Ecto neural progenitor cell (in vitro differentiated cells): Measurements from ENCODE around the gene KCNG2.

Source experiments
- DNase-seq: peaks from one replicate; pipeline ENCODE4 v3.0.0-alpha.2; 2018; ENCODE audit warnings: low spot score

Gene KCNG2

GRCh38 chr18:79819064-79819967, 21.6 kb downstream of the KCNG2 start:
- DNase-seq, result no peak

- no peak for DNase-seq
Observed at GRCh38 chr18:79819968-79820351, 22.2 kb downstream of the KCNG2 start.

- DNase-seq, result no peak
Observed at GRCh38 chr18:79823120-79823519, 25.4 kb downstream of the KCNG2 start.

DNA sequence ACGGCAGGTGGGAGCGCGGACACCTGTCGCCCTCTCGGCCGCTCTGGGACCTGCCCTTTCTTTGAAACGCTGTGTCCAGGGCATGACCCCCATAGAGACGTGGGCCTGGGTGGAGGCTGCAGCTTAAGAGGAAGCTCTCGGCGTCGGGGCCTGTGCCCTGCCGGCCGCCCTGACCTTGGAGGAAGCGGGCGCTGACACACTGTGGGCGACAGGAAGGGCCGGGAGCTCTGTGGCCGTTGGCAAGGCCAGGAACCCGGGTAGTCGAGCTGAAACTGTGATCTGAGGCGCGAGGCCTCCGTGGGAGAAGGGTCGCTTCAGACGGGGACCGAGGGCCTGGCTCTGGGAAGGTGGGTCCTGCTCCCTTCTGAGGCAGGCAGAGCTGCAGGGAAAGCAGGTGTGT, 28.2 kb downstream of the KCNG2 start:
- DNase-seq, result no peak

- no peak for DNase-seq
Observed at GRCh38 chr18:79826966-79827365, 29.2 kb downstream of the KCNG2 start.

DNA sequence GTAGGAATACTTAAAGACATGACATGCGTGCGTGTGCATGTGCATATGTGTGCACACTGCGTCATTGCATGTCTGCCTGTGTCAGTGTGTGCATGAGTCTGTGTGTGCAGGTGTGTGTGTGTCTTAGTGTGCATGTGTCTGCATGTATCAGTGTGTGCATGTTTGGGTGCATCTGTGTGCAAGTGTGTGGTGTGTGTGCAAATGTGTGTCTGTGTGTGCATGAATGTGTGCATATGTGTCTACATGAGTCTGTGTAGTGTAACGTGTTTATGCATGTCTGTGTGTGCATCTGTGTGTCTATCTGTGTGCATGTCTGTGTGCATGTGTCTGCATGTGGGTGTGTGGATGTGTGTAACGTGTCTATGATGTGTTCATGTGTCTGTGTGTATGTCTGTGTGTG, 30.5 kb downstream of the KCNG2 start:
- DNase-seq, result no peak

GRCh38 chr18:79829136-79829854, 31.6 kb downstream of the KCNG2 start:
- DNase-seq, result no peak

GRCh38 chr18:79832169-79832568, 34.4 kb downstream of the KCNG2 start:
- no peak for DNase-seq

DNA sequence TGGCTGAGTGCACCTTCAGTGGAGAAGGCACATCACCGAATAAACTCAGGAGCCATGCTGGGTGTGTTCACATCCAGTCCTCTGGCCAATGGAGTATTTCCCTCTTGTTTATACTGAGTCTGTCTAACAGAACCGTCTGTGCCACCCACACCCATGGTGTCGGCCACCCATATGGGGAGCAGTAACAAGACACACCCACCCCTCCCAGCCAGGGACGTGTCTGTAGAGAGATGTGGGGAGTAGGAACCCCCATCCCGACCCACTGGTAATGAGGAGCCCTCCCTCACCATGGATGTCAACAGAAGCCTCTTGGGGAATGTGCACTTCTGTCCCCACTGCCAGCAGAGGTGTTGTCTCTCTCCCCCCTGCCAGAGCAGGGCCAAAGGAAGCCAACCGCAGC, 37.1 kb downstream of the KCNG2 start:
- no peak for DNase-seq

GRCh38 chr18:79841936-79842335, 44.2 kb downstream of the KCNG2 start:
- DNase-seq, result no peak

GRCh38 chr18:79844999-79845563, 47.3 kb downstream of the KCNG2 start:
- DNase-seq, result no peak

DNA sequence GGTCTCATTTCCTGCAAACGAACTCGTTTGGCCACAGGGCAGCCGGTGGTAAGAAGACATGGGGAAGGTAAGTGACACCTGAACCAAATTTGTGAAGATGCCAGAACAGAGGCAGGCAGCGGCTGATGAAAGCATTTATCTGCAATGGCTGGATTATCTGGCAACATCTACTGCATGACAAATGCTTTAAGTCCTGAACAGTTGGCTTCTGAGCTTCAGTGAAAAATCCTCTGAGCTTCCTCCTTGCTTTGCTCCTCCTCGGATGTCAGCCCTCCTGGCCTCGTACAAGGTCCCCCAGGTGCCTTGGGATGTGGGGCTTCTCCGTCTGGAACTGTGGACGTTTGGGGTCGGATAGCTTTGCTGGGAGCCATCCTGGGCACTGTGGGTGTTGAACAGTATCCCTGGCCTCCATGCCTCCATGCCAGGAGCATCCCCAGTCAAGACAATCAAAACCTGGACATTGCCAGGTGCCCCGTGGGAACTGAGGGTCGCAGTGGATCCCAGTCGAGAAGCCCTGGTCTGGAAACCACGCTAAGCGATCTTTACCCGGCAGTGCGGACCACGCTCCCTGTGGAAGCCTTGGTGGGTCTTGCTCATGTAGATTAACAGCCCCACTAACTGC, 49.3 kb downstream of the KCNG2 start:
- DNase-seq, result no peak

- DNase-seq, result no peak
Observed at GRCh38 chr18:79847606-79848293, 50.0 kb downstream of the KCNG2 start.

DNA sequence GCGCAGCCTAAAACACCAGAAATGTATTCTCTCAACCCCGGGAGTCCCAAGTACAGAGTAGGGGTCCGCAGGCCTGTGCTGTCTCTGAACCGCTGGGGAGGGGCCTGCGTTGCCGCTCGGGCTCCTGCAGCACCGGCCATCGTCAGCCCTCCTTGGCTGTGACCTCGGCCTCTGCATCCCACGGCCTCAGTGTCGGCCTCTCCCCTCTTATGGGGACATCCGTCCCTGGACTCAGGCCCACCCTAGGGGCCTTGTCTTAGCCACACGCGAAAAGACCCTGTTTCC, 50.5 kb downstream of the KCNG2 start:
- no peak for DNase-seq

DNA sequence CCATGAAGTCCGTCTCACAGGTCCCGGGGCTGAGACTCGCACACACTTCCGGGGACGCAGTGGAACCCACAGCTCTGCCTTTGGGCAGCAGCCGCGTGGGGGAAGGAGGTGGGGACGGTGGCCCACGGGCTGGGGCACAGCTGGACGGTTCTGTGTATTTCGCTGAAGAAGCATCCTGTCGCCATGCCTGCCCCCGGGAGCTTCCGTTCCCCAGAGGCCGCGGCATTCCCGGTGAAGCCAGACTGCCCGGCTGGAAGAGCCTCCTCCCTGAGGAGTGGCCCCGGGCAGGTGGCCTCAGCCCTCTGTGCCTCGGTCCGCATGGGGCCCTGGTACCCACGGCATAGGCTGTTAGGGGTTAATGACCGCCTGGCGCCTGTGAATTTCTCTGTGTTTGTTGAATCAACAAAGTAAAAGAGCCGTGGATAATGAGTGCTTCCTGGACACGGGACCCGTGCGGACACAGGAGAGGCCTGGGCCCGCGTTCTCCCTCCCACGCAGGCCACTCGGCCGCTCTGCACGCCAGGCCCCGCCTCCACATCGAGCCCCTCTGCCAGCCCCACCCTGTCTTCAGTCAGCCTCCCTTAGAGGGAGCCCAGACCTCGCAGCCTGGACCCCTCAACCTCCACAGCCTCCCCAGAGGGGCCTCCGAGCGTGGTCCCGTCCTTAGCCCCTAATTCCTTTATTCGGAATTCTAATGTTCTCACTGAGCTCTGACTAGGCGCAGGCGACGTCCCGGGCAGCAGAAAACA, 51.0 kb downstream of the KCNG2 start:
- no peak for DNase-seq

- DNase-seq, result no peak
Observed at GRCh38 chr18:79849328-79850207, 51.8 kb downstream of the KCNG2 start.

DNA sequence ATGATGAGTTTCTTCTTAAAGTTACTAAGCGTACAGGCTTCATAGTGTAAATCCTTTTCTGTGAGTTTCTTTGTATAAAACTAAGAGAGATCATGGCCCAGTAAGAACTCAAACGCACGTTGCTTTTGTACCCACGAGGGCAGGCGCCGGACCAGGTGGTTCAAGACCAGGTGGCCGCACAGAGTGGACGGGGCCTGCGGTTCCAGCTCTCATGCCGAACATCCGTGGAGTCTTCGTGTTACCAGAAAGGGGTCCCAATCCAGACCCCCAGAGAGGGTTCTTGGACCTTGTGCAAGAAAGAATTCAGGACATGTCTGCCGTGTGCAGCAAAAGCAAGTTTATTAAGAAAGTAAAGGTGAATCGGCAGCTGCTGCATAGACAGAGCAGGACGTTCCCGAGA, 53.0 kb downstream of the KCNG2 start:
- DNase-seq, result no peak

DNA sequence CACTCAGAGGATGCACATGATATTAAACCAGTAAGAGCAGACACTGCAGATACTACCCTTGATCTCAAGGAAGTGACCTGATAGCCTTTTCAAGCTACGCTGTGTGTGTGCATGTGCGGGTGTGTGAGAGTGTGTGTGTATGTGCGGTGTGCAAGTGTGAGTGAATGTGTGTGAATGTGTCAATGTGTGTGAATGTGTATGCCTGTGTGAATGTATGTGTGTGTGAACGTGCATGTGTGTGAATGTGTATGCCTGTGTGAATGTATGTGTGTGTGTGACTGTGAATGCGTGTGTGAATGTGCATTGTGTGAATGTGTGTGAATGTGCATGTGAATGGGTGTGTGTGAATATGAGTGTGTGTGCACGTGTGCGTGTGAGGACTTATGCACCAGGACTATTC, 53.8 kb downstream of the KCNG2 start:
- no peak for DNase-seq

DNA sequence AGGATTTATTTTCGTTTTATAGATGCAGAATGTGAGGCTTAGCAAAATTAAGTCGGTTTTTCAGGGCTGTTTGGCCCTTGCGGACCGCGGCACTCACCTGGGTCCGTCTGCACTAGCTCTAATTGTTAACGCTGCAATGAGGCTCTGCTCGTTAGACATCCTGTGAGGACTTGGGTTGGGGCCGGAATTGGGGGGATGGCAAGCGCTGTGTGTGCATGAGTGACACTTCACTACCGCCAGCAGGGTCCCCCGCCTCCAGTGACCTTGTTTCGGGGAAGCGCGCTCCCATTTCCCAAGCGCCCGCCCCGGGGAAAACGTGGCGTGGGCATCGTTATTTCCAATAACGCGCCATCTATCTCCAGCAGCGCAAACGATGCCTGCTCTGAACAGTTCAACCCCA, 54.2 kb downstream of the KCNG2 start:
- DNase-seq, result no peak

DNA sequence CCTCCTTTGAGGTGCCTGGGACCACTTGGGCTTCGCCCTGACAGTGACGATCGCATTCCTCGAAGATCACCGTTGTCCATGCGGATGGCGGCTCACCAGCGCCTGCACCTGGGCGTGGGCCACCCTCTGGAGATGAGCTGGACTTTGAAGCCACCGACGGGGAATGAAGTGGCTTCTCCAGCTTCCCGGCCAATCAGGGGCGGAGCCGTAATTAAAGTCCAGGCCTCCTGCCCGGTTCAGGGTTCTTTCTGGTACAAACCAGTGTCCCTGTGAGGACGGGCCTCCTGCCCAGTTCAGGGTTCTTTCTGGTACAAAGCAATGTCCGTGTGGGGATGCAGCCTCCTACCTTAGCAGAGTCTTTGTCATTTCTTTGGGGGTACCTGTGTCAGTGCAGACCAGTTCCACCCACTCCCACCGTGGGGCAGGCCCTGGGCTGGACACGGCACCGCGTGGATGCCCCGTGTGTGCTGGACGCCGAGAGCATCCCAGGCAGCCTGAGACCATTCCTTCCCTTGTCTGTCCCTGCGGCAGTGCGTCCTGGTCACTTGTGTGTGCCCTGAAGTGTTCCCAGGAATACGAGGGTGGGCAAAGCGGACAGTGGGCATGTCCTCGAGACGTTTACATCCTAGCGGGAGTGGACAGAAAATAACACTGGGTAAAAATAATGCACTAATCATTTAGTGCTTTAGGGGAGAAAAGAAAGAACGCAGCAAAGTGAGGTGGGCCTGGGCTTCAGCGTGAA, 55.0 kb downstream of the KCNG2 start:
- DNase-seq, result no peak
